GM12865 (cell line): ENCODE measurements around the gene SIL1.

Experiments
- DNase-seq: peaks from one replicate; pipeline ENCODE4 v3.0.0; 2010; ENCODE audit warnings: low read depth
- H3K4me3 ChIP-seq: 2 replicates; pipeline ENCODE4 v1.5.1; 2011; ENCODE audit warnings: mild to moderate bottlenecking, low read depth, low read length, control low read depth
- CTCF ChIP-seq: IDR thresholded peaks from 2 replicates; pipeline ENCODE4 v1.5.1; 2011; ENCODE audit warnings: low read length, control low read depth, low read depth, inconsistent platforms; ENCODE audit not compliant: insufficient read depth; ENCODE audit errors: missing control alignments

SIL1 gene

GRCh38 chr5:138974227-138975063 is 223.7 kb downstream of the SIL1 start:
- DNase-seq, result no peak
- no peak for TF ChIP-seq CTCF
- no peak overlapping the region for H3K4me3 ChIP-seq

GRCh38 chr5:138972836-138973235 is 225.3 kb downstream of the SIL1 start:
- no peak overlapping the region for H3K4me3 ChIP-seq
- TF ChIP-seq CTCF, result no peak
- no peak for DNase-seq

GRCh38 chr5:138972230-138972629 is 225.9 kb downstream of the SIL1 start:
- DNase-seq, result no peak
- no peak for TF ChIP-seq CTCF
- no peak overlapping the region for H3K4me3 ChIP-seq

GRCh38 chr5:138969323-138970002 is 228.7 kb downstream of the SIL1 start:
- no peak overlapping the region for H3K4me3 ChIP-seq
- no peak for DNase-seq
- TF ChIP-seq CTCF, result no peak

GRCh38 chr5:138968601-138969000 is 229.6 kb downstream of the SIL1 start:
- no peak overlapping the region for H3K4me3 ChIP-seq
- DNase-seq, result no peak
- no peak for TF ChIP-seq CTCF

GRCh38 chr5:138967791-138968448 is 230.2 kb downstream of the SIL1 start:
- peak; percentile 11 for DNase-seq
- H3K4me3 ChIP-seq, result no peak overlapping the region
- TF ChIP-seq CTCF, result no peak
